22Rv1 (cell line): ENCODE measurements around the gene ESD.

Experiments
- H3K27ac ChIP-seq: fragments of 450-650 bp; 2 replicates; pipeline ENCODE4 v1.5.1; 2017
- CTCF ChIP-seq: fragments of 450-650 bp; IDR thresholded peaks from 2 replicates; pipeline ENCODE4 v1.5.1; 2017; ENCODE audit warnings: mild to moderate bottlenecking
- ZFX ChIP-seq: fragments of 450-650 bp; IDR thresholded peaks from 2 replicates; pipeline ENCODE4 v1.6.1; 2017; ENCODE audit warnings: antibody characterized with exemption, borderline replicate concordance

The ESD gene

GRCh38 chr13:46745706-46746105, 51.3 kb downstream of the ESD start:
- H3K27ac ChIP-seq: no peak overlapping the region
- TF ChIP-seq CTCF (no peak), ZFX (no peak)

GRCh38 chr13:46745062-46745461, 51.9 kb downstream of the ESD start:
- no peak overlapping the region for H3K27ac ChIP-seq
- no peak for TF ChIP-seq ZFX
- TF ChIP-seq CTCF: no peak

GRCh38 chr13:46743191-46743590, 53.8 kb downstream of the ESD start:
- TF ChIP-seq CTCF: no peak
- TF ChIP-seq ZFX: no peak
- no peak overlapping the region for H3K27ac ChIP-seq

- TF ChIP-seq ZFX (no peak), CTCF (no peak)
- H3K27ac ChIP-seq: no peak overlapping the region
These were observed 57.4 kb downstream of the ESD start for GRCh38 chr13:46739447-46740098.

- H3K27ac ChIP-seq: no peak overlapping the region
- TF ChIP-seq CTCF (no peak), ZFX (no peak)
These were observed 58.2 kb downstream of the ESD start for GRCh38 chr13:46738766-46739165.

GRCh38 chr13:46738055-46738454, 58.9 kb downstream of the ESD start:
- no peak for TF ChIP-seq CTCF
- no peak for TF ChIP-seq ZFX
- H3K27ac ChIP-seq: no peak overlapping the region

GRCh38 chr13:46736541-46737310, 60.2 kb downstream of the ESD start:
- no peak overlapping the region for H3K27ac ChIP-seq
- TF ChIP-seq CTCF (no peak), ZFX (no peak)
